Measurements from ENCODE around the gene NCKAP5. TPM values are rescaled to one million over a fixed set of nuclear protein-coding genes. Genes with fewer than 3 reads are reported as not detected.

NCKAP5 gene
- polyA plus RNA-seq, 3 donors, result not detected

- H3K36me3 Mint-ChIP-seq, result no peaks in the 10 kb centered on the region
- TF ChIP-seq, protein P1, sequence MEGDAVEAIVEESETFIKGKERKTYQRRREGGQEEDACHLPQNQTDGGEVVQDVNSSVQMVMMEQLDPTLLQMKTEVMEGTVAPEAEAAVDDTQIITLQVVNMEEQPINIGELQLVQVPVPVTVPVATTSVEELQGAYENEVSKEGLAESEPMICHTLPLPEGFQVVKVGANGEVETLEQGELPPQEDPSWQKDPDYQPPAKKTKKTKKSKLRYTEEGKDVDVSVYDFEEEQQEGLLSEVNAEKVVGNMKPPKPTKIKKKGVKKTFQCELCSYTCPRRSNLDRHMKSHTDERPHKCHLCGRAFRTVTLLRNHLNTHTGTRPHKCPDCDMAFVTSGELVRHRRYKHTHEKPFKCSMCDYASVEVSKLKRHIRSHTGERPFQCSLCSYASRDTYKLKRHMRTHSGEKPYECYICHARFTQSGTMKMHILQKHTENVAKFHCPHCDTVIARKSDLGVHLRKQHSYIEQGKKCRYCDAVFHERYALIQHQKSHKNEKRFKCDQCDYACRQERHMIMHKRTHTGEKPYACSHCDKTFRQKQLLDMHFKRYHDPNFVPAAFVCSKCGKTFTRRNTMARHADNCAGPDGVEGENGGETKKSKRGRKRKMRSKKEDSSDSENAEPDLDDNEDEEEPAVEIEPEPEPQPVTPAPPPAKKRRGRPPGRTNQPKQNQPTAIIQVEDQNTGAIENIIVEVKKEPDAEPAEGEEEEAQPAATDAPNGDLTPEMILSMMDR (IDR thresholded peaks at IDR 0.05), result no peak
Observed at GRCh38 chr2:133341575-133341974, 226.7 kb downstream of the NCKAP5 start.

DNA sequence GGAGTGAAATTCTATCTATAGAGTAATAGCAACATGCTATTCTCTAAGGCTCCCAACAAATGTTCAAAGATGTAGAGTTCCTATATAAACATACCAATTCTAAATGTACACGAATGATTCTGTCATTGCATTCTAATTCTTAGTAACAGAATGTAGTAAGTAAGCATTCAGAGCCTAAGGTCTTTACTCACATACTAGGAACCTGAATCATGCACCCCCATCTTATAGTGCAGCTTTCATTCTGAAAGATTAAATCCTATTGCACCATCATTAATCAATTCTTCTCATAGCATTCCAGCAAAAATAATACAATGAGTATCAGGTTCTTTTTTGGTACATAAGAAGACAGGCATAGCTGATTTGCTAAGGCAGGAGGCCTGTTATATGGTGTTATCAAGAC, 230.0 kb downstream of the NCKAP5 start:
- Histone ChIP-seq H3K79me2 (ENCODE audit: insufficient read depth, low read length) (no peaks in the 10 kb centered on the region), H3K4me3 (replicated peaks in 1 of 3; ENCODE audit: low read depth in 2 of 3, low read length in 3 of 3) (no peak overlapping the region), H3K4me2 (replicated peaks; ENCODE audit: extremely low read depth, low read length, poor library complexity, severe bottlenecking) (no peak overlapping the region), H3K9me3 (replicated peaks in 1 of 2; ENCODE audit: control insufficient read depth in 1 of 2, insufficient read depth in 1 of 2, low read length in 2 of 2) (no peaks in the 10 kb centered on the region), H4K20me1 (ENCODE audit: insufficient read depth, low read length) (no peaks in the 10 kb centered on the region), H3K9ac (ENCODE audit: insufficient read depth, low read length, poor library complexity, severe bottlenecking) (no peak overlapping the region), H3K27ac (ENCODE audit: low read depth in 1 of 2, low read length in 2 of 2) (no peak overlapping the region), H3K4me1 (ENCODE audit: control insufficient read depth in 1 of 2, insufficient read depth in 2 of 2, low read length in 2 of 2) (no peaks in the 10 kb centered on the region), H3K36me3 (replicated peaks in 1 of 2; ENCODE audit: control insufficient read depth in 1 of 2, insufficient read depth in 2 of 2, low read length in 2 of 2) (no peaks in the 10 kb centered on the region), H2AFZ (ENCODE audit: insufficient read depth, low read depth, low read length, poor library complexity, severe bottlenecking) (no peak overlapping the region), H3K27me3 (ENCODE audit: control insufficient read depth in 2 of 2, insufficient read depth in 2 of 2, low read length in 2 of 2) (no peaks in the 10 kb centered on the region)
- Mint-ChIP-seq H3K9me3 (peaks cover 0 to 3% (median 0%) of the 10 kb centered on the region in 7 donors), H3K4me3 (no peak overlapping the region), H3K4me1 (no peaks in the 10 kb centered on the region), H3K27me3 (ENCODE audit: low read depth in 3 of 3) (no peaks in the 10 kb centered on the region), H3K27ac (no peak overlapping the region), H3K36me3 (no peaks in the 10 kb centered on the region)
- WGBS (ENCODE audit: insufficient coverage), result no CpG with 5 or more reads among the region's 1 CpG
- TF ChIP-seq, protein P1 (IDR thresholded peaks at IDR 0.05), result no peak
- DNase-seq, result no peak
- intact Hi-C loops (cut with micrococcal nuclease), result no loop called here

More at GRCh38 chr2:133341575-133341974, 226.7 kb downstream of the NCKAP5 start:
- H2AFZ ChIP-seq (ENCODE audit: insufficient read depth, low read depth, low read length, poor library complexity, severe bottlenecking), result no peak overlapping the region
- no peak overlapping the region for H3K9ac ChIP-seq (ENCODE audit: insufficient read depth, low read length, poor library complexity, severe bottlenecking)
- no peak overlapping the region for H3K27ac ChIP-seq (ENCODE audit: low read depth in 1 of 2, low read length in 2 of 2)
- no peaks in the 10 kb centered on the region for H3K4me1 ChIP-seq (ENCODE audit: control insufficient read depth in 1 of 2, insufficient read depth in 2 of 2, low read length in 2 of 2)
- 57% methylated on average over 1 of the region's 2 CpGs for WGBS (ENCODE audit: insufficient coverage)
- intact Hi-C loops (cut with micrococcal nuclease), result no loop called here
- no peak overlapping the region for H3K27ac Mint-ChIP-seq
- H3K9me3 Mint-ChIP-seq, result peaks cover 0 to 3% (median 2%) of the 10 kb centered on the region in 7 donors
- H3K27me3 ChIP-seq (ENCODE audit: control insufficient read depth in 2 of 2, insufficient read depth in 2 of 2, low read length in 2 of 2), result no peaks in the 10 kb centered on the region
- H3K79me2 ChIP-seq (ENCODE audit: insufficient read depth, low read length), result no peaks in the 10 kb centered on the region
- H3K4me3 Mint-ChIP-seq, result no peak overlapping the region
- H3K27me3 Mint-ChIP-seq (ENCODE audit: low read depth in 3 of 3), result no peaks in the 10 kb centered on the region
- no peaks in the 10 kb centered on the region for H3K4me1 Mint-ChIP-seq
- H3K4me3 ChIP-seq (replicated peaks in 1 of 3; ENCODE audit: low read depth in 2 of 3, low read length in 3 of 3), result no peak overlapping the region
- H3K9me3 ChIP-seq (replicated peaks in 1 of 2; ENCODE audit: control insufficient read depth in 1 of 2, insufficient read depth in 1 of 2, low read length in 2 of 2), result no peaks in the 10 kb centered on the region
- no peaks in the 10 kb centered on the region for H3K36me3 ChIP-seq (replicated peaks in 1 of 2; ENCODE audit: control insufficient read depth in 1 of 2, insufficient read depth in 2 of 2, low read length in 2 of 2)
- H4K20me1 ChIP-seq (ENCODE audit: insufficient read depth, low read length), result no peaks in the 10 kb centered on the region
- H3K4me2 ChIP-seq (replicated peaks; ENCODE audit: extremely low read depth, low read length, poor library complexity, severe bottlenecking), result no peak overlapping the region
- no peak for DNase-seq
